ENCODE data around the gene WWOX.

WWOX gene

DNA sequence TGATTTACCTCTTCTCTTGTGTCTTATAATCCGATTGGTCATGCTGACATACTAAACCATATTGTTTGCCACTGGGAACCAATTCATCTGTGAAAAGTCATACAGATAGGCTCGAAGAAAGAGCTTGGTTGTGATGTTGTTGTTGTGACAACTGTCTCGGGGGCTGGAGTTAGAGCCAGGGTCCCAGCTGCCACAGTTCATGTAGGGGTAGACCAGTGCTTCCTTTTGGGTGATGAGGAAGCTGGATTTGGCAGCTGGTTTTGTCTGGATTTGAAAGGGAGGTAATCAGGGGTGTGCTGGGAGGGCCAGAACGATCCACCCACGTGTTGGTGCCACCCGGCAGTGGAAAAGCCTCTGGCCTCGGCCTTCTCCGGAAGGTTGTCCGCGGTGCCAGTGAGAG, 438.1 kb downstream of the WWOX start:
- no peak for DNase-seq (ENCODE audit: low read depth)

DNA sequence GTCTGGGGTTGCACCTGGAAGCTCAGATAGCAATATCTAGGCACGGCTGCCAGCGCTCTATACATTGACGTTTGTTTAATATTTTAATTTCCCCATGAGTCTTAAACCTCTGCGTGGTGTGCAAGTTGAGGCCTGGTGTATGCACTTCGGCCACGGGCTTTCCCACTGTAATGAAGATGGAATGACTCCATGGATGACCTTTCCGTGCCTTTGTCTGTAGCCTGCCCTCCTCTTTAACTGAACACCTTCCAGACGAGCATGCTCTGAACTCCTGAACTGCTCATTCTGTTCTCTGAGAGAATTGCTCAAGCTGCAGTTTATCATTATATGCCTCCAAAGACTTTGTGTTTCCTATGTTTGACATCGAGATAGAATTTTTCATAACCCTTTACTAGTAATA, 438.8 kb downstream of the WWOX start:
- DNase-seq (ENCODE audit: low read depth), result no peak

DNA sequence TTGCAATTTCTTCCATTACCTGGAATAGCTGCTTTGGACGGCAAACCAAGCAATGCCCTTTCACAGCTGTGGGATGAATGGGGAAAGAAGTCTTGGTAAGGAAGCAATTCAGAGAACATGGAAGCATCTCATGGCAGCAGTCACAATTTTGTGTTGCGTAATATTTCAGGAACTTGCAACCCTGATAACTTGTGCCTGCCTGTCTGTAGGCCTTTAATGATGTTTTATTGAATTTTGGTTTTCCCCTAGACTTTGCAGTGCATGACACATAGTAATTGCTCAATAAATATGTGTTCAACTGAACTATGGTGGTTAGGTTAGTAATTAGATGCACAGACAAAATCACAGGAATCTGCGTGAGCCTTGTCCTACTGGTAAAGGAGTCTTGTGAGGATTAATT, 439.5 kb downstream of the WWOX start:
- DNase-seq (ENCODE audit: low read depth), result no peak

DNA sequence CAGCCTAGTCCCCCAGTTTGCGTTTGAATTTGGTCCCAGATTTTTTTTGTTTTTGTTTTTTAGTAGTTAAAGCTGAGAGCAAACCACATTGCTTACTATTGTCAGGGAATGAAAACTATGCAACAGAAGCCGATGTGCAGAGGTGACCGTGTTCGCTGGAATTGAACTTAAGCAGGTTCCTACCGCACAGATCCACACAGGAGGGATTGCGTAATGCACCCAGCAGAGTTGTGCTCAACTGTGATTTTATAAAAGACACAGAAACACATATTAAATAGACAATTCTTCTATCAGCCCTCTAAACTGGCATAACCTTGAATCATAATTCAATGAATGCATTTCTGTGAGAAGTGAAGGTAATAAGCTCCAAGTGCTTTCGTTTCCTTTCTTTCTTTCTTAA, 443.0 kb downstream of the WWOX start:
- no peak for DNase-seq (ENCODE audit: low read depth)

DNA sequence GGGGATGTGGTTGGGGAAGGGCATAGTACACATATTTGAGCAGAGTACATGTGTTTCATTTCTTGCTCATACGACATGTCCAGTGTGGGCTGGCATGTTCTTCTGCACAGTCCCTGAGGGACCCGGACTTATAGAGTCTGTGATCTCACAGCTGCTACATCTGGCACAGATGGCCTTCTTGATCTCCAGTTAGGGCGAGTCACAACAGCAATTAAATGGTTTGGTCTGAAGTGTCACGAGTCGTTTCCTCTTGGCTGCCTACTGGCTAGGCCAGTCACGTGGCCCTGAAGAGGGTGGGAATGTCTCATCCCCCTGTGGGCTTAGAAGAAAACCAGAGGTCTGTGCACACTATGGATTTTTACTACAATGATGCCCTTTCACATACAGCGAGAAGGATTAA, 443.6 kb downstream of the WWOX start:
- no peak for DNase-seq (ENCODE audit: low read depth)

DNA sequence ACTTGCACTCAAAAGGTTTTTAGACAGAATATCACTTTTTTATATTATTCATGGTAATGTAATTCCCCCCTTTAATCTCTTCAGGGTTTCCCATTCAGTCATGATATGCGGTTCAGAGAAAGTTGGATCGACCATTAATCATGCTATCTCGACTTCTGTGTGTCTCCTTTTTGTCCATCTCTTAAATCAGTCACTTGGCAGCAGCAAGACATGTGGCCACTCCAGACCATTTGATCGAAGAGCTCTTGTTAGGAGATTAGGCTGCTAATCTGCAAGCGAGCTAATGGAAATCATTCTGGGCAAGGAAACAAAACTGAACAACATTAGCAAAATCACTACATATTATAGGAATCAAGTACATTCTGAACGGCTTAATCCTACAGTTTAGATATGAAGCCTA, 449.9 kb downstream of the WWOX start:
- no peak for DNase-seq (ENCODE audit: low read depth)

DNA sequence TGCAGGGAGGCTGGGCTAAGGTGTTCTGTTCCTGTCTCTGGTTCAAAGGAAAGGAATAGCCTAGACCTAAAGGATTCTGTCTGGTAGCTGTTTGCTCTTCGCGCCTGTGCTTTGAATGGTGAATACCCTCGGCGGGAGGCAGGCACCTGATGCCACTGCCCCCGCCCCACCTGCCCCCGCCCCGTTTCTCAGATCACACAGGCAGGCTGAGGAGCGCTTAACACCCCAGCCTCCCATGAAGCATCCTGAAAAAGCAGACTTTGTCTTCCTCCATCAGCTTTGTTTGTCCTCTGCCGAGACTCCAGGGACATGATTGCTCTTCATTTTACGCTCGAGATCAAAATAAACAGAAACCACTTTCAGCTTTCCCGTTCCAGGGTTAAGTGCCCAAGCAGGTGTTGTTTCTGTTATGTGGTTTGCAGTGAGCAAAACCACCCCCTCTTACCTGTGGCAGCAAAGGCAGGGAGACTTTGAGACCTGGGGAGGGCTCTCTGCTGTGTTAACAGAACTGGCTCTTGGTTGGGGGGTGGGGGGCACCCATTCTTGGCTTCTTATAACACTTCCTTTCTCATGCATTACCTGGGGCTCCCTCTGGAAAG, 452.1 kb downstream of the WWOX start:
- no peak for DNase-seq (ENCODE audit: low read depth)

DNA sequence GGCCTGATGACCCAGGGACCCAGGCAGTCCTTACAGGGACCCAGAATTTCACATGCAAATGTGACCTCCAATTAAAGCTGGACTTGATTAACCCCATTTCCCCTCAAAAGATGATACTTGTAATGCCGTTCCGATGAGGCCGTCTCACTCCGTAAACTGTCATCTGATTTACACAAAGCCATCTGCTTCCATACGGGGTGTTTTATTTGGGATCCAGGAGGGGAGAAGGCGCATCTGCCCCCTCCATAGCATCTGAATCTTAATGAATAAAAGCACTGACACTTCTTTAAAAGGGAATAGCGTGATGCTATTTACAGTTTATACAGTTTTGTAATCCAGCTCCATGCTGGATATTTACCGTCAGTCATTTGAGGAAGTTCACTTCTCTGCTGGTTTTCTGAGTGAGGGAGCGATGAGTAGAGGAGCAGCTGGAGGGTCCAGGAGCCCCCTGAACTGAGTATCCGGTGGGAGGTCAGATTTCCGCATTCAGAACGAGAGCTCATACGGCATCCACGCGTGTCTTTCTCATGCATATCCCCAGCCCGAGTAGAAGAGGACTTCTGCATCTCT, 452.7 kb downstream of the WWOX start:
- DNase-seq (ENCODE audit: low read depth), result no peak

DNA sequence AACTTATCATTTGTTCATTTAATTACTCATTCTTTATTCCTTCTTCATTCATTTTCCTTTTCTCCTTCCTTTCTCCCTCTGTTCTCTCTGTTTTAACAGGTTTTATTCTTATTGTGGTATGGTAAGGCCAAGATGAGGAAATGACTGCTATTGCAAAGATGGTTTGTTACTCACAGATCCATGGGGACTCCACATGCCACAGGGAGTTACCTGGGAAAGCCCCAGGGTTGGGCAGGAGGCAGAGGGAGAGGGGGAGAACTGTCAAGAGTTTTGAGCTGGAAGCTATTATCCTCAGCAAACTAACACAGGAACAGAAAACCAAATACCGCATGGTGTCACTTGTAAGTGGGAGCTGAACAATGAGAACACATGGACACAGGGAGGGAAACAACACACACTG, 453.3 kb downstream of the WWOX start:
- no peak for DNase-seq (ENCODE audit: low read depth)

DNA sequence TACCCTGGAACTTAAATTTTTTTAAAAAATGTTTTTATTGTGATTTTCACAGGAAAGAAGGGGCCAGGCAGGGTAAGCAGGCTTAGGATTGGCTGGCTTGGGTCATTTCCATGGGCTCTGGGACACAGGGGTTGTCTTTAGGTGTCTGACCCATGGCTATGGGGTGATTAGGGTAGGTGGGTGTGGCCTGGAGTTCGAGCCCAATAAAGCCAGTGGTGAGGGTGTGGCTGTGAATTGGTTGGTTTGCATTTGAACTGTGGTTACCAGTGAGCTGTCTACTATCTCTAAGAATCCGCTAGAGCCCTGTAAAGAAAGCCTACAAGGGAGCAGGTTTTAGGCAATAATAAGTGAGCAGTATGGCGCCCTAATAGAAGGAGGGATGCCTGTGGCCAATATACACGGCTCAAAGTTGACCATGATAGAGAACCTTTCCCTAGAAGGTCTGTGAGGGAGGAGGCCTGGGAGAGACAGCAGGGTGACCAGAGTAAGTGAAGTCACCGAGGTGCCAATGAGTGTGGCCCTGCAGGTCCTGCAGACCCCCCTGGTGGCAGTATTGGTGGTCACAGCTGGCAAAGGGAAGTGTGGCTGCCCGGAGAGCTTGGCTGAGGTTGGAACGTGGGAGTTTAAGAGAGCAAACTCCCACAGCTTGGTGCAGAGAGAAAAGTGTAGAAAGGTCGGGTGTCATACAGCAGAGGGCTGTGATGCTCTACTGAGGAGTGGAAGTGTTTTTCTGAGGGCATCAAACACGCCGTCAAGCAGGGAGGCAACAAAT, 454.0 kb downstream of the WWOX start:
- no peak for DNase-seq (ENCODE audit: low read depth)

DNA sequence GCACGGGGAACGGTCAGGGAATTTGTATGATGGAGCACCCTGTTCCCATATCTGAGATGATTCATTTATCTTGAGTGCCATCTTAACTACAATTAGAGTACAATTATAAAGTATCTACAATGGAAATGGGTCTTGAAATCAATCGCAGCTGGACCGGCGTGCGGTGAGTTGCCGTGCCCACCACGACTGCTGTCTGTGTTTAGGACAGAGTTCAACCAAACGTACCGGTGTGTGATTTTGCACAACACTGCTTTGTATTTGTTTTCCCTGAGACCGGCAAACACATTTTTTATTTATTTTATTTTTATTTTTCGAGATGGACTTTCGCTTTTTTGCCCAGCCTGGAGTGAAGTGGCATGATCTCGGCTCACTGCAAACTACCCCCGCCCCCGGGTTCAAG, 457.0 kb downstream of the WWOX start:
- no peak for DNase-seq (ENCODE audit: low read depth)

DNA sequence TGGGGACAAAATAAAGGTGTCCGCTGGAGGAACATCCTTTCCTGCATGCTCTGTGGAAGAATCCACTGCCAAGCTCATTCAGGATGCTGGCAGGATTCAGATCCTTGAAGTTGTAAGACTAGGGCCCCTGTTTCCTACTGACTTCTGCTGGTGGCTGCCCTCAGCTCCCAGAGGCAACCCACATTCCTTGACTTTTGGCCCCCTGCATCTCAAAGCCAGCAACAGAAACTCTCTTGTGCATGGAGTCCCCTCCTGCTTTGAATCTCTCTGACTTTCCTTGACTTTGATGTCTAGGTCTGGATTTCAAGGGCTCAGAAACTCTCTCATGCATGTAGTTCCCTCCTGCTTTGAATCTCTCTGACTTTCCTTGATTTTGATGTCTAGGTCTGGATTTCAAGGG, 461.5 kb downstream of the WWOX start:
- DNase-seq (ENCODE audit: low read depth), result no peak

DNA sequence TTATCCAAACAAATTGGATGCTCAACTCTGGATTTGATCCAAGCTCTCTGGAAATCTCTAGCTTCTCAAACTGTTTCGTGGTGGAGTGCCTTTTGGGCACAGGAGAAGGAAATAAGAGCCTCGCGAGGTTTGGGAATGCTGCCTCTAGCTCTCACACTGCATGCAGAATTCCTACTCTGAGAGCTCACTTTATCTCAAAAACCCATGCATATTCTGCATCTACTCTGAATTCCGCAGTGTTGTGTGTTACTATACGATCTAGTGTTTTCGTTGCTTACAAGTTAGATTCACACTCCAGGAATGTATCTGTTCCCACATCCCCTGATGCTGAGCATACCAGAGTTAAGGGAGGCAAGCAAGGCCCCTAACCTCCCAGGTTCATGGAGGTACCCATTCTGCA, 462.7 kb downstream of the WWOX start:
- DNase-seq (ENCODE audit: low read depth), result no peak

DNA sequence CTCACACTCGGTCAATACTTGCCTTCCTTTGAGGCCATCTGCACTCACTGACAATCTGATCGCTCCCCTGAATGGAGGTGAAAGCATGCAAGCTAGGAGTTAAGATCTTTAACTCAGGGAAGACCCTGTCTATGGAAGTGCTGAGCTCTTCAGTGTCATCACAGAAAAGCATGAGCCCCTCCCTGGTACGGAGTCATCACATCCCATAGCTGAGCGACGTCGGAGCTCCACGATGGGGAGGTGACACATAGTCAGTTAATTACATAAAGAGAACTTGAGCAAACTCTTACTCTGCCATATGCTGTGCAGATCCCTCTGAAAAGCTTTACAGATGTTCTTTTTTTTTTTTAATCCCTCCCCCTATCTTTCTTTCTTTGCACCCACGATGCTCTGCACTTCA, 463.2 kb downstream of the WWOX start:
- no peak for DNase-seq (ENCODE audit: low read depth)

DNA sequence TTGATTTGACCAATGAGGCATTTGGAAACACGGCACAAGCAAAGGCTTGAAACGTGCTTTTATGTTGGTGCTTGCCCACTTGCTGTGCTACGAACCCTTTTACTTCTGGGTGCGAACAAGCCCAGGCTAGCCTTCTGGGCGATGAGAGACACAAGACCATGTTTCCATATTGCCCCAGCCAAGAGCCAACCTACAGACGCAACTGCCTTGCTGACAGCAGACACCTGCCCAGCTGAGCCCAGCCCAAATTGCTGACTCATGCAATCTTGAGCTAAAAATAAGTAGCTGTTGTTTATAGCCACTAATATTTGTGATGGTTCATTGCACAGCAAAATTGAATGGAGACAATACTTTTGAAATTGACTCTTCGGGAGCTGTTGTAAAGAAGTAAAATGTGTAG, 464.5 kb downstream of the WWOX start:
- no peak for DNase-seq (ENCODE audit: low read depth)

DNA sequence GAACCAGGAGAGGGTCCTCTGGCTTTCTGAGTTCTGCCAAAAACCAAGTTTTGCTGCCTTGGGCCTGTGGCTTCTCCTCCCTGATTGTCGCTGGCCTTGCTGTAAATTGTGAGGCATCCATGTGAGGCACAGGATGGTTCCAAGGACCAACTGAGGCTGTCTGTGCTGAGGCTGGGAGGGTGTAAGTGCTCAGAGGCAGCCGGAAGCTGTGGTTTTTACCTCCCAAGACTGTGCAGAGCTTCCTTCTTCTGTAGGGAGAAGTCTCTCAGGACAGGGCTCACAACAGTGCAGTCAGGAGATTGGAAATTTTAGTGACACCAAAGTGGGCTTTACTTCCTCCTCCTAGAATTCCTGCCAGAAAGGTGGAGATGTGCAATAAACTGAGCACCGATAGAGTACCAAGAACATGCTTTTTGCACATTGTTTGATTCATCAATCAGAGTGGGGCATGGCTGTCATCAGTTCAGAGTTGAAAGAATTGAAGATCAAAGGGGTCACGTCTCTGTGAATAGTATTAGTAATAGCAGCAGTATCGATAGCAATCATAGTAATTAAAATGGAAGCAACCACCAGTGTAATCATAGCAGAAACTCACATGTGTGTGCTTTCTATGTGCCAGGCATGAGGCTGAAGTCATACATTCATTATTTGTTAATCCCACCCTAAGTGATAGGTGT, 467.1 kb downstream of the WWOX start:
- DNase-seq (ENCODE audit: low read depth), result no peak

DNA sequence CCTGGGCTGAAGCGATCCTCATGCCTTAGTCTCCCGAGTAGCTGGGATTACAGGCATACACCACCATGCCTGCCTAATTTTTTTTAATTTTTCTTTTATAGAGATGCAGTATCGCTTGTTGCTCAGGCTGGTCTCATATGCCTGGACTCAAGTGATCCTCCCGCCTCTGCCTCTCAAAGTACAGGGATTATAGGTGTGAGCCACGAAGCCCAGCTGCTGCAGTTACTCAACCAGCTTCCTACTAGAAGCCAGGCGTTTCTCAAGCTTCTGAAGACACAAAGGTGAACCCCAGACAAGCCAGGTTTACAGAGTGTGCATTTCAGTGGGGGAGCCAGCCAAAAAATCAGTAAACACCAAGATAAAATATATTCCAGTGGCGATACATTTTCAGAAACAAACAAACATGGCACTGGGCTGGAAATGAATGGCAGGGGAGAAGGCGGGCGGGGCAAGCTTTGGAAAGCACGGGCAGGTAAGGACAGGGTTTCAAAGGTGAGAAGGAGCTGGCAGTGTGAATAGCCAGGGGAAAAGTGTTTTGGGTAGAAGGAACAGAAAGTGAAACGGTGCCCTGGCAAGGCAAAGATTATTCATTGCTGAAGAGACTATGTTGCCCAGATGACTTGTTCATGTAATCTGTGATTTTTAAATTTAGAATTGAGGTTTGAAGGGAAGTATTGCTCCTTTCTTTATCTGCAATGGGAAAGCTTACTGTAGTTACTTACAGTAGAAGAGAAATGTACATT, 471.1 kb downstream of the WWOX start:
- no peak for DNase-seq (ENCODE audit: low read depth)

DNA sequence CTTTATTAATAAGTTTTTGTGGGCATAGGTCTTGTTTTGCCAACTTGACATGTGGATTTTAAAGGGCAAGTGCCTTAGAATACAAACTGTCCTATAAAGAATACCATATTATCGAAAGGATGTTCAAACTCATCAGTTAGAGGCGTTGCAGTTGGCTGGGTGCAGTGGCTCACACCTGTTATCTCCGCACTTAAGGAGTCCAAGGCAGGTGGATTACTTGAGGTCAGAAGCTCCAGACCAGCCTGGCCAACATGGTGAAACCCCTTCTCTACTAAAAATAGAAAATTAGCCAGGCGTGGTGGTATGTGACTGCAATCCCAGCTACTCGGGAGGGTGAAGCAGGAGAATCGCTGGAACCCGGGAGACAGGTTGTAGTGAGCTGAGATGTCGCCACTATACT, 472.0 kb downstream of the WWOX start:
- DNase-seq (ENCODE audit: low read depth), result no peak

DNA sequence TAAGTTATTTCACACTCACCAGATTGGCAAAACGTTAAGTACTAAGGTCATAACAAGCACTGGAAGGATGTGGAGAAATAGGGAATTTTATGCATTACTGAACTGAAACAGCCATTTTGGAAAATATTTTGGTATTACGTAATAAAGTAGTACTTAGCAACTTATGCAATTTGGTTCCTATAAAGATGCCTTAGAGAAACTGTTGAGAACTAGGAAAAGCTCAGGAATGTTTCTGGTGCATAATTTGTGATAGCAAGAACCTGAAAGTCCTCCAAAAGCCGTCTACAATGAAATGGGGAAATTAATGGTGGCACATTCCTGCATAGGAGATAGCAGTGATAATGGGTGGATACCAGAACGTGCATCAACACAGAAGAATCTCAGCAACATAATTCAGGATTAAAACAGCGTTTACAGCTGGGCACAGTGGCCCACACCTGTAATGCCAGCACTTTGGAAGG, 472.5 kb downstream of the WWOX start:
- DNase-seq (ENCODE audit: low read depth), result no peak

DNA sequence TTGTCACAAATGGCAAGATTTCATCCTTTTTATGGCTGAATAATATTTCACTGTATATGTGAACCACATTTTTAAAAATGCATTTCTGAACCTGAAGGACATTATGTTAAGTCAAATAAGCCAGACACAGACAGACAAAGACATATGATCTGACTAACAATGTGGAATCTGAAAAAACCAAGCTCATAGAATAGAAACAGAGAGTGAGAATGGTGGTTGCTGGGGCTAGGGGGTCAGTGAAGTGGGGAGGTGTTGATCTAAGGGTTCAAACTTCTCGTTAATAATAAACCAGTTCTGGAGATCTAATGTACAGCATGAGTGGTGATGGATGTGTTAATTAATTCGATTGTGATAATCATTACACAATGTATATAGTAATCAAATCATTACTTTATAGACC, 475.1 kb downstream of the WWOX start:
- DNase-seq (ENCODE audit: low read depth), result no peak

DNA sequence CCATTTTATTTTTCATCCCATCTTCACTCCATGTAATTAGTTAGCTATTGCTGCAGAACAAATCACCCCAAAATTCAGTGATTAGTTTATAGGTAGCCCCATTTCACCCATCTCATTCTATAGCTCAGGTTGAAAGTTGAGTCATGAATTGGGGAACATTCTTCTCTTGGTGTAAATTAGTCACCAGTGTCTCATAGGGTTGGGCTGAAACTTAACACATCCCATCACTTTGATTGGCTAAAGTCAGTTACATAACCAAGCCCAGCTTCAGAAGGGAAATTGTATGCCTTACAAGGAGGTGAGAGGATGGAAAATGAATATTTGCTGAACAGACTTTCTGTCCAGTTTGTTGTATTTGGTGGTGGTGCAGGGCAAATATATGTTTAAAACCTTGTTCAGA, 477.5 kb downstream of the WWOX start:
- no peak for DNase-seq (ENCODE audit: low read depth)

DNA sequence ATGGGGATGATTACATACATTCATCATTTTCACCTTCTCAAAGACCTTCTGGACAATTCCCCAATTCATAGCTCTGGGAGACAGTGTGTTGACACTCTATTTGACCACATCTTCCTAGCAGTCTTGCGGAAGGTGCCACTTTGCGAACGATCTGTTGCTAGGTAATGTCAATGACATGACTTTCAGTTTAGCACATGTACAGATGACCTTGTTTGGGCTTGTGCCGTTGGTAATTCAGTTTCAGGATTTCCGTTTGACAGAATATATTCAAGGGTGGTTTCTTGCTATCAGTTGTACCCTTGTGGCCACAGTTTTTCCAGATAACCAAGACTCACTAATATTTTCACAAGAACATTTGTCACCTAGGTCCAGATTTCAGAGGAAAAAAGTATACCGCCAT, 478.2 kb downstream of the WWOX start:
- no peak for DNase-seq (ENCODE audit: low read depth)

All from activated T-helper 1 cell treated with Interleukin-2 at 50 U/mL for 16 hours (primary cell).